Activated naive CD8-positive, alpha-beta T cell (primary cell): ENCODE results near the gene ASAP3.
A peak's percentile ranks its signal among the peaks of the same experiment; 100 is the strongest.

Source experiments
- H3K27ac Mint-ChIP-seq: one replicate; pipeline ENCODE4 v1.8.0; 2021; ENCODE audit warnings: mixed read lengths
- H3K27me3 Mint-ChIP-seq: one replicate; pipeline ENCODE4 v1.8.0; 2021; ENCODE audit warnings: mixed read lengths
- H3K36me3 Mint-ChIP-seq: one replicate; pipeline ENCODE4 v1.8.0; 2021; ENCODE audit warnings: mixed read lengths
- H3K4me1 Mint-ChIP-seq: one replicate; pipeline ENCODE4 v1.8.0; 2021; ENCODE audit warnings: low read depth, mixed read lengths
- H3K4me3 Mint-ChIP-seq: one replicate; pipeline ENCODE4 v1.8.0; 2021; ENCODE audit warnings: mild to moderate bottlenecking, mixed read lengths
- H3K9me3 Mint-ChIP-seq: one replicate; pipeline ENCODE4 v1.8.0; 2021; ENCODE audit warnings: low read depth, mixed read lengths

ASAP3 gene

GRCh38 chr1:23434260-23434775, 49.7 kb downstream of the ASAP3 start:
- Mint-ChIP-seq H3K4me3 (no peak overlapping the region), H3K27ac (no peak overlapping the region), H3K27me3 (no peaks in the 10 kb centered on the region), H3K9me3 (no peaks in the 10 kb centered on the region), H3K36me3 (peaks cover 9% of the 10 kb centered on the region), H3K4me1 (no peaks in the 10 kb centered on the region)

GRCh38 chr1:23433122-23433521, 50.9 kb downstream of the ASAP3 start:
- Mint-ChIP-seq H3K36me3 (peaks cover 9% of the 10 kb centered on the region), H3K9me3 (no peaks in the 10 kb centered on the region), H3K4me1 (no peaks in the 10 kb centered on the region), H3K4me3 (no peak overlapping the region), H3K27ac (no peak overlapping the region), H3K27me3 (no peaks in the 10 kb centered on the region)

- Mint-ChIP-seq H3K27me3 (no peaks in the 10 kb centered on the region), H3K27ac (no peak overlapping the region), H3K4me1 (no peaks in the 10 kb centered on the region), H3K4me3 (no peak overlapping the region), H3K9me3 (no peaks in the 10 kb centered on the region), H3K36me3 (peaks cover 9% of the 10 kb centered on the region)
These were observed 52.5 kb downstream of the ASAP3 start for GRCh38 chr1:23431431-23431830.

- Mint-ChIP-seq H3K4me1 (no peaks in the 10 kb centered on the region), H3K27me3 (no peaks in the 10 kb centered on the region), H3K36me3 (peaks cover 9% of the 10 kb centered on the region), H3K27ac (no peak overlapping the region), H3K4me3 (no peak overlapping the region), H3K9me3 (no peaks in the 10 kb centered on the region)
These were observed 53.2 kb downstream of the ASAP3 start for GRCh38 chr1:23430803-23431202.

- Mint-ChIP-seq H3K4me1 (peaks cover 6% of the 10 kb centered on the region), H3K27ac (no peak overlapping the region), H3K4me3 (no peak overlapping the region), H3K36me3 (peaks cover 6% of the 10 kb centered on the region), H3K27me3 (no peaks in the 10 kb centered on the region), H3K9me3 (no peaks in the 10 kb centered on the region)
These were observed 55.7 kb downstream of the ASAP3 start for GRCh38 chr1:23428136-23428905.

- Mint-ChIP-seq H3K4me1 (peaks cover 14% of the 10 kb centered on the region), H3K27ac (no peak overlapping the region), H3K4me3 (no peak overlapping the region), H3K9me3 (no peaks in the 10 kb centered on the region), H3K27me3 (no peaks in the 10 kb centered on the region), H3K36me3 (peaks cover 4% of the 10 kb centered on the region)
These were observed 56.4 kb downstream of the ASAP3 start for GRCh38 chr1:23427550-23427949.

GRCh38 chr1:23426828-23427227, 57.2 kb downstream of the ASAP3 start:
- no peak overlapping the region for H3K27ac Mint-ChIP-seq
- no peak overlapping the region for H3K4me3 Mint-ChIP-seq
- no peaks in the 10 kb centered on the region for H3K36me3 Mint-ChIP-seq
- no peaks in the 10 kb centered on the region for H3K9me3 Mint-ChIP-seq
- H3K4me1 Mint-ChIP-seq: peaks cover 21% of the 10 kb centered on the region
- no peaks in the 10 kb centered on the region for H3K27me3 Mint-ChIP-seq

- Mint-ChIP-seq H3K4me1 (peaks cover 29% of the 10 kb centered on the region), H3K9me3 (no peaks in the 10 kb centered on the region), H3K27me3 (no peaks in the 10 kb centered on the region), H3K27ac (no peak overlapping the region), H3K4me3 (peak overlapping the region; percentile 56), H3K36me3 (no peaks in the 10 kb centered on the region)
These were observed 58.8 kb downstream of the ASAP3 start for GRCh38 chr1:23425193-23425494.

DNA sequence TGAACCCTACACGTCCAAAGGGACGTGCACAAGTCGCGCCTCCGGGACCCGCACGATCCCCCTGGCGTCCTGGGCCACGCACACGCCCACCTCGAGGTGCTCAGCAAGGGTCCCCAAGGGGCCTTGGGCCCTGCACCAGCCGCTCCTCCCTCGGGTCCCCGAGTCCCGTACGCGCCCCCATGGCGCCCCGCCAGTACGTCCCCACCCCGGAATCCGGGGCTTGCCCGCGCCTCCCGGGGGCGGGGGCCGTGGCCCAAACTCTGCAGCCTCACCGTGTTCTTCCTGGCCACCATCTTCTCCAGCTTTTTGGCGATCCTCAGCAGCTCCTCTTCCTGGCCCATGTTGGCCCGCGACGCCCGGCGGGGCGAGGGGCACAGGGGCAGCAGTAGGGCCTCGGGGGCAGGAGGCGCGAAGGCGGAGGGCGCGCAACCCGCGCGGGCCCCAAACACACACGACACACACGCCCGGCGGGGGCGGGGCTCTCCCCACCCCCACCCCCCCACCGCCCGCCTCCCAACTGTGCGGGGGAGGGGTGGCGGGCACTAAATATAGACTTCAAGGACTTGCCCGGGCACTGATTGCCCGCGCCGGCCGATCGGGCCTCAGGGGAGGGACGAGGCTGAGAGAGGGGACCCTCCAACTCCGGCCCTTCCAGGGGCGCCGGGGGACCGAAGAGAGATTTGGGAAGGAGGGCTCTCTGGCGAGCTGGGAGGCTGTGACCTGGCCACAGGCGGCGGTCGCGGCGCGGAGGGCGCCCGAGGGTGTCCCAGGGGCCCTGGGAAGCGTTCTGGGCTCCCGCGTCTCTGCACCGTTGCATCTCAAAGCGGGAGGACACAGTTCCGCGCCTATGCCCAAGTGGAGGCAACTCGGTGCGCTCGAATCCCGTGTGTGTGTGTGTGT, 59.4 kb downstream of the ASAP3 start, which contains the start of gene TCEA3:
TSS of gene TCEA3 (minus strand) at position 456 of the 900 bp plus-strand sequence. CDS start at position 341, 115 bp downstream.
- Mint-ChIP-seq H3K27me3 (no peaks in the 10 kb centered on the region), H3K4me3 (peak within 1 kb of the TSS; percentile 86), H3K36me3 (no peaks in the 10 kb centered on the region), H3K4me1 (peaks cover 32% of the 10 kb centered on the region), H3K27ac (peak within 1 kb of the TSS; percentile 64), H3K9me3 (no peaks in the 10 kb centered on the region)

GRCh38 chr1:23423415-23424292, 60.3 kb downstream of the ASAP3 start:
- Mint-ChIP-seq H3K4me1 (peaks cover 32% of the 10 kb centered on the region), H3K4me3 (peak overlapping the region; percentile 86), H3K9me3 (no peaks in the 10 kb centered on the region), H3K36me3 (no peaks in the 10 kb centered on the region), H3K27me3 (no peaks in the 10 kb centered on the region), H3K27ac (peak overlapping the region; percentile 64)

DNA sequence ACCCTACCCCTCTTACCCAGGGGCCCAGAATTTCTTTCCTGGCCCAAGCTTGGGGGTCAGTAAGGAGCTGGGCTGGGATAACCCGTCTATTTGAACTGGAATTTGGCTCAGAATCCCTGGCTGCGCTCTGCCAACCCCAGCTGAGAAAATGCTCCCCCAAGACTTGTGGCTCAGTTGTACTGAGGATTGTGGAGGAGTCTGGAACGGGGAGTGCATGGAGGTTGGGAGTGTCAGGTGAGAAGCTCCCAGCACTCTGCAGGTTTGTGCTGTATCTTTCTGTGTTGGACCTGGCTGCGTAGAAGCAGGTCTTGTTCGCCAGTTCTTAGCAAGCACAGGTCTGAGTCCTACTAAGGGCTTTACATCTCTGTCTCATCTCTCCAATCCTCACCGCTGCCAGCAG, 61.0 kb downstream of the ASAP3 start:
- no peaks in the 10 kb centered on the region for H3K36me3 Mint-ChIP-seq
- H3K9me3 Mint-ChIP-seq: no peaks in the 10 kb centered on the region
- peaks cover 32% of the 10 kb centered on the region for H3K4me1 Mint-ChIP-seq
- no peaks in the 10 kb centered on the region for H3K27me3 Mint-ChIP-seq
- peak overlapping the region; percentile 86 for H3K4me3 Mint-ChIP-seq
- peak overlapping the region; percentile 64 for H3K27ac Mint-ChIP-seq

GRCh38 chr1:23422241-23422877, 61.6 kb downstream of the ASAP3 start:
- Mint-ChIP-seq H3K4me3 (peak overlapping the region; percentile 86), H3K27ac (peak overlapping the region; percentile 64), H3K9me3 (no peaks in the 10 kb centered on the region), H3K27me3 (no peaks in the 10 kb centered on the region), H3K36me3 (no peaks in the 10 kb centered on the region), H3K4me1 (peaks cover 32% of the 10 kb centered on the region)

DNA sequence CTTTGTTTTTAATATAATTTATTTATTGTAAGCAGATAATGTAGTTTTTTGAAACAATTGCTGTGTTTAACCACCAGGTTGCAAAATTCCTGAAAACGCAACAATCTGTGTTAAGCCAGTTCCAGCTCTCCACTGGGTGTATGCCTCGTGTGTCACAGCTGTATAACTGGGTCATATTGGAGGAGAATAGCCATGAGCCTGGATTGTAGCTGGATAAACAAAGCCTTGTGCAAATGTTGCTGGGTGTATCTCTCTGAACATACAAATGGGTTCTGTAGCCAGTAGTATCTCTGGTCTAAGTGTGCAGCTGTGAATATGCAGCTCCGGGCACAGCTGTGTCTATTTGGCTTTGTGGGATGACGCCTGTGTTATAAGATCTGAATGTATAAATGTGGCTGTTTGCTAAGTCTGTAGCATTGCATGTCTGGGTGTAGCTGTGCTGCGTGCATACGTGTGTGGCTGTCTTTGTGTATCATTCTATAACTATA, 62.2 kb downstream of the ASAP3 start:
- Mint-ChIP-seq H3K27ac (peak overlapping the region; percentile 64), H3K27me3 (no peaks in the 10 kb centered on the region), H3K9me3 (no peaks in the 10 kb centered on the region), H3K36me3 (no peaks in the 10 kb centered on the region), H3K4me3 (peak overlapping the region; percentile 86), H3K4me1 (peaks cover 32% of the 10 kb centered on the region)

DNA sequence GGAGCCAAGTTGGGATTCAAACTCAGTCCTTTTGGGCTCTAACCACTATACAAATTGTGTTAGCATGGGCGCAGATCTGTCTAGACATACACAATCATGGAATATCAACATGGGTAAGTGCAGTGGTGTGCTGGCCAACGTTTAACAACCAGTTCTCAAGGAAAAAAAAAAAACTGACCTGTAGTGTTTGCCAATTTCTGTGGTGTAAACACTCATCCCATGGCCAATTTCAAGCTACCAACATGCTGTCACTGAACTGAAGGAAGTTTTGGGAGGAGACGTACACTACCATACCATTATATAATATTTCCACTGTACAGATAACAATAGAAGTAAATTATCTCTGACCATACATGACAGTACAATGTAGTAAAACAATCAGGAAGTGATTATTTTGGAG, 62.6 kb downstream of the ASAP3 start:
- H3K4me3 Mint-ChIP-seq: no peak overlapping the region
- no peak overlapping the region for H3K27ac Mint-ChIP-seq
- no peaks in the 10 kb centered on the region for H3K9me3 Mint-ChIP-seq
- no peaks in the 10 kb centered on the region for H3K36me3 Mint-ChIP-seq
- H3K27me3 Mint-ChIP-seq: no peaks in the 10 kb centered on the region
- peaks cover 32% of the 10 kb centered on the region for H3K4me1 Mint-ChIP-seq
